GM23338 (cell line): ENCODE data around the gene PLEKHJ1. TPM values are rescaled to one million over a fixed set of nuclear protein-coding genes. Genes with fewer than 3 reads are reported as not detected.

ENCODE experiments used
- ATAC-seq: fragments of 200-7000 bp; cut with Tn5 transposase; 3 replicates; pipeline ENCODE4 v1.9.1; 2020
- DNase-seq: peaks from one replicate; pipeline ENCODE4 v3.0.0-alpha.2; 2015; ENCODE audit warnings: low spot score
- H2AFZ ChIP-seq: fragments of 200-600 bp; sonication (generic); 2 replicates; pipeline ENCODE4 v1.8.0; 2016; ENCODE audit warnings: antibody characterized with exemption, mild to moderate bottlenecking, moderate library complexity
- H3F3A ChIP-seq: fragments of 200-600 bp; sonication (generic); replicated peaks from 2 replicates; pipeline ENCODE4 v1.8.0; 2017; ENCODE audit warnings: antibody characterized with exemption, mixed run types, low read depth
- H3K27ac ChIP-seq: fragments of 200-600 bp; sonication (generic); 2 replicates; pipeline ENCODE4 v1.6.1; 2016; ENCODE audit warnings: low read depth
- H3K27me3 ChIP-seq: fragments of 200-600 bp; sonication (generic); 2 replicates; pipeline ENCODE4 v1.8.0; 2016; ENCODE audit warnings: mild to moderate bottlenecking, mixed run types, moderate library complexity; ENCODE audit not compliant: insufficient read depth
- H3K36me3 ChIP-seq: fragments of 200-600 bp; sonication (generic); 2 replicates; pipeline ENCODE4 v1.8.0; 2016; ENCODE audit warnings: mild to moderate bottlenecking; ENCODE audit not compliant: insufficient read depth
- H3K4me1 ChIP-seq: fragments of 200-600 bp; sonication (generic); 2 replicates; pipeline ENCODE4 v1.8.0; 2016; ENCODE audit warnings: mild to moderate bottlenecking, moderate library complexity; ENCODE audit not compliant: insufficient read depth
- H3K4me2 ChIP-seq: fragments of 200-600 bp; sonication (generic); 2 replicates; pipeline ENCODE4 v1.7.1; 2017; ENCODE audit warnings: mixed run types
- H3K4me3 ChIP-seq: fragments of 200-600 bp; sonication (generic); 2 replicates; pipeline ENCODE4 v1.6.1; 2016; ENCODE audit warnings: mixed run types
- H3K79me2 ChIP-seq: fragments of 200-600 bp; sonication (generic); replicated peaks from 2 replicates; pipeline ENCODE4 v1.8.0; 2017; ENCODE audit warnings: mild to moderate bottlenecking; ENCODE audit not compliant: insufficient read depth
- H3K9me2 ChIP-seq: fragments of 200-600 bp; sonication (generic); 2 replicates; pipeline ENCODE4 v1.8.0; 2017; ENCODE audit not compliant: insufficient read depth
- H4K20me1 ChIP-seq: fragments of 200-600 bp; sonication (generic); replicated peaks from 2 replicates; pipeline ENCODE4 v1.8.0; 2017; ENCODE audit warnings: mild to moderate bottlenecking; ENCODE audit not compliant: insufficient read depth
- H3K27ac Mint-ChIP-seq: 2 replicates; pipeline ENCODE4 v1.8.0; 2020; ENCODE audit warnings: inconsistent platforms, mild to moderate bottlenecking, moderate library complexity, mixed read lengths
- H3K27me3 Mint-ChIP-seq: 3 replicates; pipeline ENCODE4 v1.8.0; 2022; ENCODE audit warnings: low read depth, mild to moderate bottlenecking, moderate library complexity, mixed read lengths, inconsistent platforms; ENCODE audit not compliant: insufficient read depth, poor library complexity
- H3K36me3 Mint-ChIP-seq: 3 replicates; pipeline ENCODE4 v1.8.0; 2021; ENCODE audit warnings: low read depth, mild to moderate bottlenecking, inconsistent platforms, moderate library complexity, mixed read lengths
- H3K4me1 Mint-ChIP-seq: 3 replicates; pipeline ENCODE4 v1.8.0; 2020; ENCODE audit warnings: mild to moderate bottlenecking, inconsistent platforms, mixed read lengths
- H3K4me3 Mint-ChIP-seq: 3 replicates; pipeline ENCODE4 v1.8.0; 2021; ENCODE audit warnings: moderate library complexity, mild to moderate bottlenecking, inconsistent platforms, mixed read lengths
- H3K9me3 Mint-ChIP-seq: 3 replicates; pipeline ENCODE4 v1.8.0; 2020; ENCODE audit warnings: moderate library complexity, mild to moderate bottlenecking, inconsistent platforms, mixed read lengths
- CREB1 ChIP-seq: fragments of 250-450 bp; sonication (Bioruptor Pico); IDR thresholded peaks from 2 replicates; pipeline ENCODE4 v1.5.0; 2020; ENCODE audit warnings: low read depth, mild to moderate bottlenecking, moderate library complexity
- ETS1 ChIP-seq: IDR thresholded peaks from 2 replicates; pipeline ENCODE4 v1.6.1; 2016; ENCODE audit warnings: antibody characterized with exemption
- EZH2 ChIP-seq: fragments of 200-600 bp; sonication (generic); IDR thresholded peaks from one replicate; pipeline ENCODE4 v1.8.0; 2017; ENCODE audit warnings: antibody characterized with exemption, mild to moderate bottlenecking, low read depth; ENCODE audit not compliant: unreplicated experiment
- EZH2phosphoT487 ChIP-seq: fragments of 200-600 bp; sonication (generic); IDR thresholded peaks from one replicate; pipeline ENCODE4 v1.8.1; 2018; ENCODE audit warnings: antibody characterized with exemption; ENCODE audit not compliant: unreplicated experiment
- JUNB ChIP-seq: IDR thresholded peaks from one replicate; pipeline ENCODE4 v1.6.1; 2016; ENCODE audit warnings: antibody characterized with exemption; ENCODE audit not compliant: unreplicated experiment
- NANOG ChIP-seq: IDR thresholded peaks from 2 replicates; pipeline ENCODE4 v1.6.1; 2016; ENCODE audit warnings: antibody characterized with exemption, borderline replicate concordance
- POLR2AphosphoS5 ChIP-seq: IDR thresholded peaks from 2 replicates; pipeline ENCODE4 v1.6.1; 2016; ENCODE audit warnings: antibody characterized with exemption, low read depth
- REST ChIP-seq: IDR thresholded peaks from one replicate; pipeline ENCODE4 v1.6.1; 2018; ENCODE audit warnings: antibody characterized with exemption; ENCODE audit not compliant: unreplicated experiment
- STAT1 ChIP-seq: IDR thresholded peaks from one replicate; pipeline ENCODE4 v1.6.1; 2016; ENCODE audit warnings: antibody characterized with exemption; ENCODE audit not compliant: unreplicated experiment
- ZNF114 ChIP-seq: fragments of 250-450 bp; sonication (Bioruptor Pico); IDR thresholded peaks from 2 replicates; pipeline ENCODE4 v1.5.0; 2020; ENCODE audit warnings: mild to moderate bottlenecking, moderate library complexity
- ZNF331 ChIP-seq: fragments of 250-450 bp; sonication (Bioruptor Pico); IDR thresholded peaks from 2 replicates; pipeline ENCODE4 v1.5.0; 2020; ENCODE audit warnings: low read depth, mild to moderate bottlenecking, moderate library complexity
- polyA plus RNA-seq: library from polyadenylated mRNA; unstranded; fragments of >200 nt; fragmentation: Nextera tagmentation; extraction: Ambion mirVana; gene quantifications from 2 replicates; pipeline ENCODE4 v1.2.1, GENCODE V29; 2016
- total RNA-seq: library from RNA; depleted of rRNA; stranded (reverse); fragments of >200 nt; shearing (Covaris generic); gene quantifications from 2 replicates; pipeline ENCODE4 v1.2.3, GENCODE V29; 2014
- TF ChIP-seq, protein P1 (sequence below), 2 experiments: fragments of 200-600 bp in 1 of 2; sonication (generic) in 1 of 2; conservative IDR thresholded peaks; 2 replicates each; pipeline versions ENCODE4 v1.5.1 to v1.6.1; 2016 to 2017; ENCODE audit warnings: antibody characterized with exemption in 2 of 2, low read depth in 2 of 2, mild to moderate bottlenecking in 2 of 2, moderate library complexity in 1 of 2
- TF ChIP-seq, protein P2 (sequence below): fragments of 250-450 bp; sonication (Bioruptor Pico); IDR thresholded peaks from 2 replicates; pipeline ENCODE4 v1.5.0; 2020; ENCODE audit warnings: mild to moderate bottlenecking, moderate library complexity

Gene PLEKHJ1
- total and polyA plus RNA-seq, 2 experiments from 2014 or later, result 146 to 210 TPM

DNA sequence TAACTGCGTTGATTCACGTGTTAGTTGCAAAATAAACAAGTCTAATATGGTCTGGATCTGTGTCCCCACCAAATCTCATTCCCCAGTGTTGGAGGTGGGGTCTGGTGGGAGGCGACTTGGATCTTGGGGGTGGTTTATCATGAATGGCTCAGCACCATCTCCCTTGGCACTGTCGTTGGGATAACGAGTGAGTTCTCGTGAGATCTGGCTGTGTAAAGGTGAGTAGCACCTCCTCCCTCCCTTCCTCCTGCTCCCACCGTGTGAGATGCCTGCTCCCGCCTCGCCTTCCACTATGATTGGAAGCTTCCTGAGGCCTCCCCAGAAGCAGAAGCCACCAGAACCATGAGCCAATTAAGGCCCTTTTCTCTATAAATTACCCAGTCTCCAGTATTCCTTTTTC, 41.0 kb upstream of the PLEKHJ1 start:
- Histone ChIP-seq H3F3A (peaks cover 30% of the 10 kb centered on the region), H4K20me1 (peaks cover 14% of the 10 kb centered on the region), H3K27me3 (peaks cover 7% of the 10 kb centered on the region; the same call in 1 of the 2 replicates), H3K9me2 (no peaks in the 10 kb centered on the region), H3K4me2 (no peak overlapping the region), H3K27ac (no peak overlapping the region), H3K79me2 (peaks cover 19% of the 10 kb centered on the region), H3K4me1 (peaks cover 12% of the 10 kb centered on the region), H3K4me3 (no peak overlapping the region), H2AFZ (no peak overlapping the region), H3K36me3 (peaks cover 4% of the 10 kb centered on the region; the same call in 1 of the 2 replicates)
- H3K36me3 Mint-ChIP-seq, result peaks cover 25% of the 10 kb centered on the region
- TF ChIP-seq REST (no peak), EZH2 (no peak), ZNF114 (CRISPR knock-in tag) (no peak), POLR2AphosphoS5 (no peak), JUNB (no peak), STAT1 (no peak), NANOG (no peak), ZNF331 (CRISPR knock-in tag) (no peak), CREB1 (CRISPR knock-in tag) (no peak), ETS1 (no peak), EZH2phosphoT487 (no peak)
- TF ChIP-seq, protein P1, sequence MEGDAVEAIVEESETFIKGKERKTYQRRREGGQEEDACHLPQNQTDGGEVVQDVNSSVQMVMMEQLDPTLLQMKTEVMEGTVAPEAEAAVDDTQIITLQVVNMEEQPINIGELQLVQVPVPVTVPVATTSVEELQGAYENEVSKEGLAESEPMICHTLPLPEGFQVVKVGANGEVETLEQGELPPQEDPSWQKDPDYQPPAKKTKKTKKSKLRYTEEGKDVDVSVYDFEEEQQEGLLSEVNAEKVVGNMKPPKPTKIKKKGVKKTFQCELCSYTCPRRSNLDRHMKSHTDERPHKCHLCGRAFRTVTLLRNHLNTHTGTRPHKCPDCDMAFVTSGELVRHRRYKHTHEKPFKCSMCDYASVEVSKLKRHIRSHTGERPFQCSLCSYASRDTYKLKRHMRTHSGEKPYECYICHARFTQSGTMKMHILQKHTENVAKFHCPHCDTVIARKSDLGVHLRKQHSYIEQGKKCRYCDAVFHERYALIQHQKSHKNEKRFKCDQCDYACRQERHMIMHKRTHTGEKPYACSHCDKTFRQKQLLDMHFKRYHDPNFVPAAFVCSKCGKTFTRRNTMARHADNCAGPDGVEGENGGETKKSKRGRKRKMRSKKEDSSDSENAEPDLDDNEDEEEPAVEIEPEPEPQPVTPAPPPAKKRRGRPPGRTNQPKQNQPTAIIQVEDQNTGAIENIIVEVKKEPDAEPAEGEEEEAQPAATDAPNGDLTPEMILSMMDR (conservative IDR thresholded peaks at IDR 0.05; ENCODE audit: low read depth in 2 of 2), result no peak
- TF ChIP-seq, protein P2, sequence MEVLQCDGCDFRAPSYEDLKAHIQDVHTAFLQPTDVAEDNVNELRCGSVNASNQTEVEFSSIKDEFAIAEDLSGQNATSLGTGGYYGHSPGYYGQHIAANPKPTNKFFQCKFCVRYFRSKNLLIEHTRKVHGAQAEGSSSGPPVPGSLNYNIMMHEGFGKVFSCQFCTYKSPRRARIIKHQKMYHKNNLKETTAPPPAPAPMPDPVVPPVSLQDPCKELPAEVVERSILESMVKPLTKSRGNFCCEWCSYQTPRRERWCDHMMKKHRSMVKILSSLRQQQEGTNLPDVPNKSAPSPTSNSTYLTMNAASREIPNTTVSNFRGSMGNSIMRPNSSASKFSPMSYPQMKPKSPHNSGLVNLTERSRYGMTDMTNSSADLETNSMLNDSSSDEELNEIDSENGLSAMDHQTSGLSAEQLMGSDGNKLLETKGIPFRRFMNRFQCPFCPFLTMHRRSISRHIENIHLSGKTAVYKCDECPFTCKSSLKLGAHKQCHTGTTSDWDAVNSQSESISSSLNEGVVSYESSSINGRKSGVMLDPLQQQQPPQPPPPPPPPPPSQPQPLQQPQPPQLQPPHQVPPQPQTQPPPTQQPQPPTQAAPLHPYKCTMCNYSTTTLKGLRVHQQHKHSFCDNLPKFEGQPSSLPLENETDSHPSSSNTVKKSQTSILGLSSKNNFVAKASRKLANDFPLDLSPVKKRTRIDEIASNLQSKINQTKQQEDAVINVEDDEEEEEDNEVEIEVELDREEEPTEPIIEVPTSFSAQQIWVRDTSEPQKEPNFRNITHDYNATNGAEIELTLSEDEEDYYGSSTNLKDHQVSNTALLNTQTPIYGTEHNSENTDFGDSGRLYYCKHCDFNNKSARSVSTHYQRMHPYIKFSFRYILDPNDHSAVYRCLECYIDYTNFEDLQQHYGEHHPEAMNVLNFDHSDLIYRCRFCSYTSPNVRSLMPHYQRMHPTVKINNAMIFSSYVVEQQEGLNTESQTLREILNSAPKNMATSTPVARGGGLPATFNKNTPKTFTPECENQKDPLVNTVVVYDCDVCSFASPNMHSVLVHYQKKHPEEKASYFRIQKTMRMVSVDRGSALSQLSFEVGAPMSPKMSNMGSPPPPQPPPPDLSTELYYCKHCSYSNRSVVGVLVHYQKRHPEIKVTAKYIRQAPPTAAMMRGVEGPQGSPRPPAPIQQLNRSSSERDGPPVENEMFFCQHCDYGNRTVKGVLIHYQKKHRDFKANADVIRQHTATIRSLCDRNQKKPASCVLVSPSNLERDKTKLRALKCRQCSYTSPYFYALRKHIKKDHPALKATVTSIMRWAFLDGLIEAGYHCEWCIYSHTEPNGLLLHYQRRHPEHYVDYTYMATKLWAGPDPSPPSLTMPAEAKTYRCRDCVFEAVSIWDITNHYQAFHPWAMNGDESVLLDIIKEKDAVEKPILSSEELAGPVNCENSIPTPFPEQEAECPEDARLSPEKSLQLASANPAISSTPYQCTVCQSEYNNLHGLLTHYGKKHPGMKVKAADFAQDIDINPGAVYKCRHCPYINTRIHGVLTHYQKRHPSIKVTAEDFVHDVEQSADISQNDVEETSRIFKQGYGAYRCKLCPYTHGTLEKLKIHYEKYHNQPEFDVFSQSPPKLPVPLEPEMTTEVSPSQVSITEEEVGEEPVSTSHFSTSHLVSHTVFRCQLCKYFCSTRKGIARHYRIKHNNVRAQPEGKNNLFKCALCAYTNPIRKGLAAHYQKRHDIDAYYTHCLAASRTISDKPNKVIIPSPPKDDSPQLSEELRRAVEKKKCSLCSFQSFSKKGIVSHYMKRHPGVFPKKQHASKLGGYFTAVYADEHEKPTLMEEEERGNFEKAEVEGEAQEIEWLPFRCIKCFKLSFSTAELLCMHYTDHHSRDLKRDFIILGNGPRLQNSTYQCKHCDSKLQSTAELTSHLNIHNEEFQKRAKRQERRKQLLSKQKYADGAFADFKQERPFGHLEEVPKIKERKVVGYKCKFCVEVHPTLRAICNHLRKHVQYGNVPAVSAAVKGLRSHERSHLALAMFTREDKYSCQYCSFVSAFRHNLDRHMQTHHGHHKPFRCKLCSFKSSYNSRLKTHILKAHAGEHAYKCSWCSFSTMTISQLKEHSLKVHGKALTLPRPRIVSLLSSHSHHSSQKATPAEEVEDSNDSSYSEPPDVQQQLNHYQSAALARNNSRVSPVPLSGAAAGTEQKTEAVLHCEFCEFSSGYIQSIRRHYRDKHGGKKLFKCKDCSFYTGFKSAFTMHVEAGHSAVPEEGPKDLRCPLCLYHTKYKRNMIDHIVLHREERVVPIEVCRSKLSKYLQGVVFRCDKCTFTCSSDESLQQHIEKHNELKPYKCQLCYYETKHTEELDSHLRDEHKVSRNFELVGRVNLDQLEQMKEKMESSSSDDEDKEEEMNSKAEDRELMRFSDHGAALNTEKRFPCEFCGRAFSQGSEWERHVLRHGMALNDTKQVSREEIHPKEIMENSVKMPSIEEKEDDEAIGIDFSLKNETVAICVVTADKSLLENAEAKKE (CRISPR knock-in tag), result no peak
- no peak overlapping the region; the same call in 2 of the 3 replicates for H3K4me3 Mint-ChIP-seq
- DNase-seq, result no peak
- H3K27ac Mint-ChIP-seq, result no peak overlapping the region
- peaks cover 18% of the 10 kb centered on the region for H3K4me1 Mint-ChIP-seq
- peaks cover 21% of the 10 kb centered on the region for H3K27me3 Mint-ChIP-seq
- ATAC-seq, result no peak
- peaks cover 7% of the 10 kb centered on the region; the same call in 2 of the 3 replicates for H3K9me3 Mint-ChIP-seq
